Measurements from ENCODE around the gene USP5. TPM values are rescaled to one million over a fixed set of nuclear protein-coding genes. Genes with fewer than 3 reads are reported as not detected.
"Not testable (repeated sequence)": the region's sequence is repeated elsewhere in the genome, so short reads cannot be mapped to it uniquely, and the experiment has no call there.

Gene USP5
- total RNA-seq, 2 experiments from 2014 or later: 125 to 127 TPM

- Mint-ChIP-seq H3K36me3 (peaks cover 36% of the 10 kb centered on the region), H3K4me1 (peaks cover 18% of the 10 kb centered on the region), H3K27me3 (no peaks in the 10 kb centered on the region), H3K9me3 (no peaks in the 10 kb centered on the region), H3K4me3 (no peak overlapping the region), H3K27ac (no peak overlapping the region)
- no peak for DNase-seq
Measured at GRCh38 chr12:6863033-6863432, 11.1 kb downstream of the USP5 start.

- Mint-ChIP-seq H3K4me1 (peaks cover 21% of the 10 kb centered on the region), H3K27ac (no peak overlapping the region), H3K4me3 (no peak overlapping the region), H3K36me3 (peaks cover 40% of the 10 kb centered on the region), H3K9me3 (no peaks in the 10 kb centered on the region), H3K27me3 (no peaks in the 10 kb centered on the region)
- DNase-seq: no peak
Measured at GRCh38 chr12:6863586-6864321, 11.8 kb downstream of the USP5 start.

GRCh38 chr12:6865307-6865706 lies 13.4 kb downstream of the USP5 start:
- H3K36me3 Mint-ChIP-seq: peaks cover 48% of the 10 kb centered on the region
- peaks cover 36% of the 10 kb centered on the region for H3K4me1 Mint-ChIP-seq
- H3K9me3 Mint-ChIP-seq, H3K27ac Mint-ChIP-seq, H3K27me3 Mint-ChIP-seq, H3K4me3 Mint-ChIP-seq, DNase-seq: not testable (repeated sequence)

- peaks cover 49% of the 10 kb centered on the region for H3K36me3 Mint-ChIP-seq
- DNase-seq: peak; percentile 41
- peaks cover 46% of the 10 kb centered on the region for H3K4me1 Mint-ChIP-seq
- peak overlapping the region; percentile 90 for H3K4me3 Mint-ChIP-seq
- H3K27me3 Mint-ChIP-seq: no peaks in the 10 kb centered on the region
- no peak overlapping the region for H3K27ac Mint-ChIP-seq
- no peaks in the 10 kb centered on the region for H3K9me3 Mint-ChIP-seq
Measured at GRCh38 chr12:6866163-6866919, 14.4 kb downstream of the USP5 start.

- H3K4me1 Mint-ChIP-seq: peaks cover 52% of the 10 kb centered on the region
- H3K27me3 Mint-ChIP-seq: no peaks in the 10 kb centered on the region
- peak overlapping the region; percentile 95 for H3K27ac Mint-ChIP-seq
- no peaks in the 10 kb centered on the region for H3K9me3 Mint-ChIP-seq
- DNase-seq: no peak
- peaks cover 53% of the 10 kb centered on the region for H3K36me3 Mint-ChIP-seq
- H3K4me3 Mint-ChIP-seq: peak overlapping the region; percentile 90
Measured at GRCh38 chr12:6866920-6867412, 15.0 kb downstream of the USP5 start.

- H3K27ac Mint-ChIP-seq: peak within 1 kb of the TSS; percentile 95
- DNase-seq: peak; percentile 84
Measured at GRCh38 chr12:6867413-6868210, 15.7 kb downstream of the USP5 start, which contains the start of gene TPI1. Gene TPI1 (plus strand): TSS chr12:6867531. CDS start chr12:6867567, 36 bp downstream.

GRCh38 chr12:6868211-6869048 lies 16.5 kb downstream of the USP5 start:
- Mint-ChIP-seq H3K4me1 (peaks cover 60% of the 10 kb centered on the region), H3K36me3 (peaks cover 57% of the 10 kb centered on the region), H3K27me3 (no peaks in the 10 kb centered on the region), H3K27ac (peak overlapping the region; percentile 95), H3K4me3 (peak overlapping the region; percentile 90), H3K9me3 (no peaks in the 10 kb centered on the region)
- DNase-seq: no peak

More at GRCh38 chr12:6867413-6868210, 15.7 kb downstream of the USP5 start, which contains the start of gene TPI1:
- Mint-ChIP-seq H3K4me3 (peak within 1 kb of the TSS; percentile 90), H3K36me3 (peaks cover 56% of the 10 kb centered on the region), H3K27me3 (no peaks in the 10 kb centered on the region), H3K4me1 (peaks cover 56% of the 10 kb centered on the region), H3K9me3 (no peaks in the 10 kb centered on the region)

GRCh38 chr12:6869049-6870021 lies 17.4 kb downstream of the USP5 start:
- Mint-ChIP-seq H3K27me3 (no peaks in the 10 kb centered on the region), H3K27ac (peak overlapping the region; percentile 95), H3K4me3 (peak overlapping the region; percentile 90), H3K9me3 (no peaks in the 10 kb centered on the region), H3K36me3 (peaks cover 59% of the 10 kb centered on the region), H3K4me1 (peaks cover 65% of the 10 kb centered on the region)
- peak; percentile 80 for DNase-seq

GRCh38 chr12:6870304-6870703 lies 18.4 kb downstream of the USP5 start:
- not testable (repeated sequence) for H3K9me3 Mint-ChIP-seq, H3K27me3 Mint-ChIP-seq
- peaks cover 65% of the 10 kb centered on the region for H3K4me1 Mint-ChIP-seq

GRCh38 chr12:6871052-6871957 lies 19.4 kb downstream of the USP5 start:
- Mint-ChIP-seq H3K36me3 (peaks cover 59% of the 10 kb centered on the region), H3K27me3 (no peaks in the 10 kb centered on the region), H3K4me1 (peaks cover 56% of the 10 kb centered on the region), H3K9me3 (no peaks in the 10 kb centered on the region), H3K4me3 (peak overlapping the region; percentile 90), H3K27ac (peak overlapping the region; percentile 95)
- DNase-seq: peak; percentile 56

More at GRCh38 chr12:6870304-6870703, 18.4 kb downstream of the USP5 start:
- Mint-ChIP-seq H3K27ac (peak overlapping the region; percentile 95), H3K4me3 (peak overlapping the region; percentile 90), H3K36me3 (peaks cover 56% of the 10 kb centered on the region)
- not testable (repeated sequence) for DNase-seq

- H3K4me1 Mint-ChIP-seq: peaks cover 48% of the 10 kb centered on the region
Measured at GRCh38 chr12:6872073-6873048, 20.4 kb downstream of the USP5 start.

More at GRCh38 chr12:6872073-6873048, 20.4 kb downstream of the USP5 start:
- peak; percentile 89 for DNase-seq
- H3K27me3 Mint-ChIP-seq: no peaks in the 10 kb centered on the region
- peak overlapping the region; percentile 90 for H3K4me3 Mint-ChIP-seq
- peak overlapping the region; percentile 95 for H3K27ac Mint-ChIP-seq
- H3K36me3 Mint-ChIP-seq: peaks cover 63% of the 10 kb centered on the region
- H3K9me3 Mint-ChIP-seq: no peaks in the 10 kb centered on the region

Data from activated naive CD8-positive, alpha-beta T cell treated with anti-CD3 and anti-CD28 coated beads for 36 hours (primary cell).